Tibial nerve (tissue), 4 donors: Measurements from ENCODE around the gene CLNK. TPM values are rescaled to one million over a fixed set of nuclear protein-coding genes. Genes with fewer than 3 reads are reported as not detected.

Source experiments
- DNase-seq, 2 donors: peaks; one replicate each; pipeline ENCODE4 v3.0.0-alpha.2; 2019; ENCODE audit warnings: low spot score in 2 of 2
- H3K27ac ChIP-seq, 4 donors: fragments of 200-600 bp; sonication (generic) in 3 of 4; one replicate each; pipeline ENCODE4 v1.5.1; 2017 to 2019; ENCODE audit warnings: mild to moderate bottlenecking in 1 of 4
- H3K27me3 ChIP-seq, 2 donors: fragments of 200-600 bp; sonication (generic) in 1 of 2; one replicate each; pipeline versions ENCODE4 v1.5.1 to v1.6.0; 2017 to 2019
- H3K36me3 ChIP-seq, 3 donors: fragments of 200-600 bp; sonication (generic); one replicate each; pipeline ENCODE4 v1.5.1; 2018 to 2019
- H3K4me1 ChIP-seq, 4 donors: fragments of 200-600 bp; sonication (generic) in 3 of 4; one replicate each; pipeline ENCODE4 v1.5.1; 2017 to 2019
- H3K4me3 ChIP-seq, 4 donors: fragments of 200-600 bp; sonication (generic) in 3 of 4; one replicate each; pipeline ENCODE4 v1.5.1; 2017 to 2019; ENCODE audit warnings: mild to moderate bottlenecking in 1 of 4, moderate library complexity in 1 of 4
- H3K9me3 ChIP-seq, 4 donors: fragments of 200-600 bp; sonication (generic) in 3 of 4; one replicate each; pipeline ENCODE4 v1.5.1; 2017 to 2019
- EP300 ChIP-seq, 2 donors: sonication (generic); formaldehyde crosslinking; IDR thresholded peaks; one replicate each; pipeline ENCODE4 v1.6.1; 2017; ENCODE audit warnings: antibody characterized with exemption in 2 of 2, mild to moderate bottlenecking in 1 of 2
- POLR2A ChIP-seq, 2 donors: fragments of 450-650 bp; IDR thresholded peaks; one replicate each; pipeline ENCODE4 v1.6.1; 2017; ENCODE audit warnings: antibody characterized with exemption in 2 of 2, mild to moderate bottlenecking in 2 of 2, moderate library complexity in 2 of 2
- WGBS, 2 donors: methylation state at CpG; one replicate each; pipeline ENCODE4 v1.1.5; 2018; 5-methylcytosine and 5-hydroxymethylcytosine counted together
- total RNA-seq, 4 donors: library from RNA; depleted of rRNA; stranded (reverse); fragments of >200 nt; gene quantifications; one replicate each; pipeline ENCODE4 v1.1.0, GENCODE V29; 2016
- TF ChIP-seq, protein P1 (sequence below), 5 experiments: fragments of 200-600 bp in 3 of 5; fragments of 450-650 bp in 2 of 5; sonication (generic) in 3 of 5; IDR thresholded peaks; one replicate each; pipeline ENCODE4 v1.5.1; 2016 to 2019; ENCODE audit warnings: antibody characterized with exemption in 5 of 5, mild to moderate bottlenecking in 3 of 5, moderate library complexity in 2 of 5

The CLNK gene
- total RNA-seq, 4 donors from 2014 or later, result not detected

DNA sequence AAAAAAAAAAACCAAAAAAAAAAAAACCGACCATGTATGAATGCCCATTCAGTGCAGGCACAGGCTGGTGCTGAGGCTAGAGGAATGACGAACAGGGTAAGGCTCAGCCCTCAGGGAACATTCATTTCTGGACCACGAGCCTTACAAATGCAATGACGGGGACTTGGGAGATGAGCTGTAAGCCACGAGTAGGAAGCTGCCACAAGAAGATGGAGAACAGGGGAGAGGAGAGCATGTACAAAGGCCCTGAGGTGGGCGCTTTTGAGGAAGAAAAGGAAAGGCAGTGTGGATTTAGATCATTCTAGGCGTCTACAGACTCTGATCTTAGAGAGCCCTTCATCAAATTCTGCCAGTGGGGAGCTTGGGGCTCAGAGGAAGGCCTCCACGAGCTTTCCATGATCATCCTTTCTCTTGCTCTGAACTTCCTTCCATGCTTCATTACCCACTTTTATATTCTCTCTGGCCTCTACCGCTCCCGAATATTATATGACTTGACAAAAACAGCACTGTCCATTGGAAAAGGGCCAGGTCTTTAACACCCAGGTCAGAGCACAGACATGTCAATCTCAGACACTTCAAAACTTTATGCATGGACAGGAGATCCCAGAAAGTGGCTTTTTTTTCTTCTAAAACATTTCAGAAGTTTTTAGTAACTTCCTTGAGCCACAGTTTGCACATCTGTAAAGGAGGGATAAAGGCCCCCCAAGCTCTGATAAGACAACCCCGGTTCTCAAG is 224.1 kb downstream of the CLNK start:
- no peaks in the 10 kb centered on the region for H3K36me3 ChIP-seq
- no peak for DNase-seq
- H3K4me1 ChIP-seq, result peaks cover 0 to 22% (median 4%) of the 10 kb centered on the region in 4 donors
- peaks cover 0 to 2% (median 0%) of the 10 kb centered on the region in 4 donors for H3K9me3 ChIP-seq
- no peak overlapping the region for H3K27ac ChIP-seq
- H3K4me3 ChIP-seq, result peak overlapping the region in 1 of 4 donors; percentile 38
- WGBS, 2 donors, result 77 to 79% methylated on average over 11 of the region's 11 CpGs
- TF ChIP-seq EP300 (IDR thresholded peaks at IDR 0.05), result no peak
- TF ChIP-seq, protein P1, sequence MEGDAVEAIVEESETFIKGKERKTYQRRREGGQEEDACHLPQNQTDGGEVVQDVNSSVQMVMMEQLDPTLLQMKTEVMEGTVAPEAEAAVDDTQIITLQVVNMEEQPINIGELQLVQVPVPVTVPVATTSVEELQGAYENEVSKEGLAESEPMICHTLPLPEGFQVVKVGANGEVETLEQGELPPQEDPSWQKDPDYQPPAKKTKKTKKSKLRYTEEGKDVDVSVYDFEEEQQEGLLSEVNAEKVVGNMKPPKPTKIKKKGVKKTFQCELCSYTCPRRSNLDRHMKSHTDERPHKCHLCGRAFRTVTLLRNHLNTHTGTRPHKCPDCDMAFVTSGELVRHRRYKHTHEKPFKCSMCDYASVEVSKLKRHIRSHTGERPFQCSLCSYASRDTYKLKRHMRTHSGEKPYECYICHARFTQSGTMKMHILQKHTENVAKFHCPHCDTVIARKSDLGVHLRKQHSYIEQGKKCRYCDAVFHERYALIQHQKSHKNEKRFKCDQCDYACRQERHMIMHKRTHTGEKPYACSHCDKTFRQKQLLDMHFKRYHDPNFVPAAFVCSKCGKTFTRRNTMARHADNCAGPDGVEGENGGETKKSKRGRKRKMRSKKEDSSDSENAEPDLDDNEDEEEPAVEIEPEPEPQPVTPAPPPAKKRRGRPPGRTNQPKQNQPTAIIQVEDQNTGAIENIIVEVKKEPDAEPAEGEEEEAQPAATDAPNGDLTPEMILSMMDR (IDR thresholded peaks at IDR 0.05), result no peak
- TF ChIP-seq POLR2A (IDR thresholded peaks at IDR 0.05), result no peak
- peaks cover 0 to 58% of the 10 kb centered on the region in 2 donors for H3K27me3 ChIP-seq

GRCh38 chr4:10459305-10459704 is 225.3 kb downstream of the CLNK start:
- Histone ChIP-seq H3K27ac (no peak overlapping the region), H3K27me3 (peaks cover 0 to 58% of the 10 kb centered on the region in 2 donors)

DNA sequence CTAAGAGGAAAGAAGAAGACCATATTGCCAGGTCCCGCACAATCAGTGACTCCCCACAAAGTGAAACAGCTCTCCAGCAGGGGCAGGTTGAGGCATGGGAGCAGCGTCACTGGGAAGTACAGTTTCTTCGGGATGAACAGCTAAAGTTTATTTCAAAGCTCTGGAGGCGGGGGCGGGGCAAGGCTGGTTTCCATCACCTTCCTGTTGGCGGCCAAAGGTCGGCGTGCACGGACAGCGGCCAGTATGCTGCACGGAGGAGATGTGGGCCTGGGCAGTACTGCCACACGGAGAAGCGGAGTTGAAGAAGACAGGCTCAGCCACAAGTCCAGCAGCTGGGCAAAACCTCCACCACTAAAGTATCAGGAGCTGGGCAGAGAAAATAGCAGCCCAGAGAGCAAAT is 226.4 kb downstream of the CLNK start:
- no peak for TF ChIP-seq EP300 (IDR thresholded peaks at IDR 0.05)
- peaks cover 0 to 22% (median 4%) of the 10 kb centered on the region in 4 donors for H3K4me1 ChIP-seq
- H3K36me3 ChIP-seq, result peaks cover 0 to 20% (median 0%) of the 10 kb centered on the region in 3 donors
- no peak overlapping the region for H3K4me3 ChIP-seq
- H3K27ac ChIP-seq, result no peak overlapping the region
- DNase-seq, result no peak
- H3K9me3 ChIP-seq, result peaks cover 0 to 12% (median 0%) of the 10 kb centered on the region in 4 donors
- H3K27me3 ChIP-seq, result peaks cover 0 to 52% of the 10 kb centered on the region in 2 donors
- WGBS, 2 donors, result 61 to 73% methylated on average over 13 of the region's 13 CpGs

More at GRCh38 chr4:10459305-10459704, 225.3 kb downstream of the CLNK start:
- H3K4me1 ChIP-seq, result peaks cover 0 to 22% (median 4%) of the 10 kb centered on the region in 4 donors
- H3K9me3 ChIP-seq, result peaks cover 0 to 4% (median 0%) of the 10 kb centered on the region in 4 donors
- WGBS, 2 donors, result 87 to 92% methylated on average over 8 of the region's 8 CpGs
- peaks cover 0 to 9% (median 0%) of the 10 kb centered on the region in 3 donors for H3K36me3 ChIP-seq
- no peak overlapping the region for H3K4me3 ChIP-seq
- DNase-seq, result no peak
- no peak for TF ChIP-seq POLR2A (IDR thresholded peaks at IDR 0.05)

GRCh38 chr4:10457255-10457801 is 227.2 kb downstream of the CLNK start, which contains the start of gene ZNF518B:
ZNF518B (minus strand) TSS chr4:10457426; CDS start chr4:10446328, 11,098 bp downstream.
- 9 to 13% methylated on average over 29 to 46 of the region's 60 CpGs for WGBS, 2 donors
- Histone ChIP-seq H3K27me3 (peaks cover 0 to 45% of the 10 kb centered on the region in 2 donors), H3K36me3 (peaks cover 0 to 29% (median 0%) of the 10 kb centered on the region in 3 donors), H3K27ac (peak within 1 kb of the TSS in 2 of 4 donors; percentile 57 to 62), H3K4me3 (peak within 1 kb of the TSS; percentile 27 to 67 (median 55)), H3K4me1 (peaks cover 0 to 22% (median 4%) of the 10 kb centered on the region in 4 donors), H3K9me3 (peaks cover 0 to 19% (median 0%) of the 10 kb centered on the region in 4 donors)
- no peak for TF ChIP-seq EP300 (IDR thresholded peaks at IDR 0.05)
- peak in 1 of 2 donors; percentile 31 for TF ChIP-seq POLR2A (IDR thresholded peaks at IDR 0.05)
- DNase-seq, result peak; percentile 17

DNA sequence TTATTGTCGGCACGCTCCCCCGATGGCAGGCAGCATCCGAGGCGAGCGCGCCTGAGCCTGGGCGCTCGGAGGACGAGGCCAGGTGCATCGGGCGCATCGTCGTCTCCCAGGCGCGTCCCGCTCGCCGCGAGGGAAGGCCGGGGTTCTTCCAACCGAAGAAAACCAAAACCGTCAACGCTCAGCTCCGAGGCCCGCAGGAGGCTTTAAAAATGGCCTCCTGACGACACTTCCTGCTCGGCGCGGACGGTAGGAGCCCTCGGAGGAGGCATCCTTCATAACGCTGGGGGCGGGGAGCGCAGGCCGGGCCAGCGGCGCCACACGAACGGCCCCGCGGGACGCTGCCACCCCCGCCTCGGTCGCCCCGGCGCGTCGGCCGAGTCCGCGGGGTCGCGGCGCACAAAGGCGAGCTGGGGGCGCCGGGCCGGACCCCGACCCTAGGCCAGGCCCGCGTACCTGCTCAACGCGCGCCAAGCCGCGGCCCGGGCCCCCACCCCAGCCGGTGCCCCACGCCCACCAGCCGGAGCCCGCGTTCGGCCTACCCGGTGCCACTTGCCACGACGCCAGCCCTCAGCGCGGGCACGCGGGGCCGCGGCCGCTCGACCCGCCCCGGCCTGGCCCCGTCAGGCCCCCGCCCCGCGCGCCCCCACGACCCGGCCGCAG is 227.8 kb downstream of the CLNK start:
- Histone ChIP-seq H3K4me1 (peaks cover 0 to 19% (median 4%) of the 10 kb centered on the region in 4 donors), H3K27me3 (peaks cover 0 to 39% of the 10 kb centered on the region in 2 donors), H3K27ac (peak overlapping the region in 2 of 4 donors; percentile 57 to 62), H3K9me3 (peaks cover 0 to 25% (median 0%) of the 10 kb centered on the region in 4 donors), H3K4me3 (peak overlapping the region; percentile 27 to 67 (median 55)), H3K36me3 (peaks cover 0 to 35% (median 0%) of the 10 kb centered on the region in 3 donors)
- DNase-seq, result no peak
- TF ChIP-seq EP300 (IDR thresholded peaks at IDR 0.05), result no peak
- TF ChIP-seq POLR2A (IDR thresholded peaks at IDR 0.05), result no peak
- TF ChIP-seq, protein P1 (IDR thresholded peaks at IDR 0.05), result no peak
- WGBS, 2 donors, result 12 to 20% methylated on average over 1 to 57 of the region's 96 CpGs

DNA sequence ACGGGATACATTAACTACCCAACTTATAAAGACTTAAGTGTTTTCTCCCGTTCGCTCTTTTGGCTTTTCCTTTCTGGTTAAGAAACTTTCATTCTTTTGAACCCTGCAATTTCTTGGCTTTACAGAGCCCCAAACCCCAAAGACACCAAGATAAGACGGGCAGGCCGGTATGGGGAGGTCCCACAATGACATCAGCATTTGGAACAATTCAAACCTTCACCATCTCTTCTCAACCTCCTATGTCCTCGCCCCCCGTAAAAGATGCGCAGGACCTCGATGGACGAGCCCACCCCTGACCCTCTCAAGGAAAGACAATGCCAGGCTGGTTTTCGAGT is 228.3 kb downstream of the CLNK start:
- 34 to 41% methylated on average over 11 of the region's 11 CpGs for WGBS, 2 donors
- H3K27me3 ChIP-seq, result peaks cover 0 to 34% of the 10 kb centered on the region in 2 donors
- DNase-seq, result no peak
- H3K4me3 ChIP-seq, result peak overlapping the region; percentile 27 to 67 (median 51)
- H3K4me1 ChIP-seq, result peaks cover 0 to 14% (median 2%) of the 10 kb centered on the region in 4 donors
- TF ChIP-seq EP300 (IDR thresholded peaks at IDR 0.05), result no peak
- TF ChIP-seq, protein P1 (IDR thresholded peaks at IDR 0.05), result no peak
- no peak for TF ChIP-seq POLR2A (IDR thresholded peaks at IDR 0.05)
- H3K36me3 ChIP-seq, result peaks cover 0 to 40% (median 0%) of the 10 kb centered on the region in 3 donors
- H3K27ac ChIP-seq, result peak overlapping the region in 1 of 4 donors; percentile 62
- peaks cover 0 to 27% (median 0%) of the 10 kb centered on the region in 4 donors for H3K9me3 ChIP-seq
